ENCODE data around the gene PPP6C.
"Not testable (repeated sequence)": the region's sequence is repeated elsewhere in the genome, so short reads cannot be mapped to it uniquely, and the experiment has no call there.

GRCh38 chr9:125162891-125163290, 26.7 kb downstream of the PPP6C start:
- not testable (repeated sequence) for TF ChIP-seq CTCF (conservative IDR thresholded peaks at IDR 0.05; ENCODE audit: low read depth, low read length); EZH2 (IDR thresholded peaks at IDR 0.05; ENCODE audit: borderline replicate concordance, low read depth, low read length, poor library complexity, severe bottlenecking)

Measured in A673 (cell line).